Astrocyte of the spinal cord (primary cell): Measurements from ENCODE around the gene ABHD14A.
A peak's percentile ranks its signal among the peaks of the same experiment; 100 is the strongest.

Experiments used
- DNase-seq: peaks from one replicate; pipeline ENCODE4 v3.0.0; 2011; ENCODE audit warnings: low read depth, low spot score
- H3K4me3 ChIP-seq: 2 replicates; pipeline ENCODE4 v1.5.1; 2011; ENCODE audit warnings: low read depth, mild to moderate bottlenecking, low read length, moderate library complexity
- in situ Hi-C: cut with HindIII; loops from 2 replicates; pipeline ENCODE4 v1.10.0; 2017; ENCODE audit warnings: low sequenced_read_pairs
- TF ChIP-seq, protein P1 (sequence below): IDR thresholded peaks from 2 replicates; pipeline ENCODE4 v1.5.1; 2012; ENCODE audit warnings: low read depth, mild to moderate bottlenecking, low read length, inconsistent platforms

The ABHD14A gene

DNA sequence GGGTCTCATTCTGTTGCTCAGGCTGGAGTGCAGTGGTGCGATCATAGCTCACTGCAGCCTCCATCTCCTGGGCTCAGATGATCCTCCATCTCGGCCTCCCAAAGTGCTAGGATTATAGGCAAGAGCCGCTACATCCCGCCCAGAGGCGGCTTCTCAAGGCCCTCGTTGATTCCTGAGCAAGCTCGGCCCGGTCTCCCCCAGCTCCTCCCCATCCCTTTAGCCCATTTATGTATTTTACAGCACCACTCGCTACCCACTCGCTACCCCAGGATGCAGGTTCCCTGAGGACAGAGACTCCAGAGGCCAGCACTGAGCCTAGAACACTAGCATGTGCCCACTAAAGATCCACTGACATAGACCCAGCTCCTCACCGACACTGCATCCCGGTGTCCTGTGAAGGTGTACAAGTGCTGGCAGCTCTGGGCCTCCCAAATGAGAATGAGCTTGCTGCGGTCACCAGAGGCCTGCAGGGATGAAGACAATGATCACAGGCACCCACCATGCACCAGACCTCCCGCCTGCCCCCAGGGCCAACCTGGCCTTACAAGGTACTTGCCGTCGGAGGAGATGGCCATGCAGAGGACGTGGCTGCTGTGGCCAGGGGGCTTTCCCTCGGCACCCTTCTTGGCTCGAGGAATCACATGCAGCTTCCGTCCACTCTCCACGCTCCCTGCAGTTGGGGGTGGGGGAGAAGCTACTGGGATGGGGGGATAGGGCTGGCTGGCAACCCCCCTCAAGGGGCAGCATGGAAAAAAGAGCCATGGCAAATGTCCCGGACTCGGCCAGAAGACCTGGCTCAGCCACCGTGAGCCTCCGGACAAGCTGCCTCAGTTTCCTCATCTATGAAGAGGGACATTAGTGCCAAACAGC is 38.7 kb upstream of the ABHD14A start:
- no peak overlapping the region for H3K4me3 ChIP-seq
- in situ Hi-C loops = no loop called here
- TF ChIP-seq, protein P1, sequence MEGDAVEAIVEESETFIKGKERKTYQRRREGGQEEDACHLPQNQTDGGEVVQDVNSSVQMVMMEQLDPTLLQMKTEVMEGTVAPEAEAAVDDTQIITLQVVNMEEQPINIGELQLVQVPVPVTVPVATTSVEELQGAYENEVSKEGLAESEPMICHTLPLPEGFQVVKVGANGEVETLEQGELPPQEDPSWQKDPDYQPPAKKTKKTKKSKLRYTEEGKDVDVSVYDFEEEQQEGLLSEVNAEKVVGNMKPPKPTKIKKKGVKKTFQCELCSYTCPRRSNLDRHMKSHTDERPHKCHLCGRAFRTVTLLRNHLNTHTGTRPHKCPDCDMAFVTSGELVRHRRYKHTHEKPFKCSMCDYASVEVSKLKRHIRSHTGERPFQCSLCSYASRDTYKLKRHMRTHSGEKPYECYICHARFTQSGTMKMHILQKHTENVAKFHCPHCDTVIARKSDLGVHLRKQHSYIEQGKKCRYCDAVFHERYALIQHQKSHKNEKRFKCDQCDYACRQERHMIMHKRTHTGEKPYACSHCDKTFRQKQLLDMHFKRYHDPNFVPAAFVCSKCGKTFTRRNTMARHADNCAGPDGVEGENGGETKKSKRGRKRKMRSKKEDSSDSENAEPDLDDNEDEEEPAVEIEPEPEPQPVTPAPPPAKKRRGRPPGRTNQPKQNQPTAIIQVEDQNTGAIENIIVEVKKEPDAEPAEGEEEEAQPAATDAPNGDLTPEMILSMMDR = no peak
- no peak for DNase-seq

DNA sequence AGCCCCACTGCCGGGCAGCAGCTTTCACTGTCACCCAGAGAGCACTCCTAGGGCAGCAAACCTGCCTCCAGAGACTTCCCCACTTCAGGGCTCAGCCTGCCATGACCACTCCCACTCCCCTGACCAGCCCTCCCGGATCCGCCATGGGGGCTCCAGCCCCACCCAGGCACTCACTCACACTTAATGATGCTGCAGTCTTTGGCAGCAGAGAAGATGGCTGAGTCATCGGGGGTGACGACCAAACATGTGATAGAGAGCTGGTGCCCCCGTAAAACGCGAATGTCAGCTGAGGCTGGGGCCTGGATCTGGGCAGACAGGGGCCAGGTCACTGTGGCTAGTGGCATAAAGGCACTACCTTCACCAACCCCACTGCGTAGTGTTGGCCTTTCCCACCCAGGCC is 37.9 kb upstream of the ABHD14A start:
- H3K4me3 ChIP-seq = no peak overlapping the region
- TF ChIP-seq, protein P1 = no peak
- DNase-seq = no peak
- in situ Hi-C loops = no loop called here

DNA sequence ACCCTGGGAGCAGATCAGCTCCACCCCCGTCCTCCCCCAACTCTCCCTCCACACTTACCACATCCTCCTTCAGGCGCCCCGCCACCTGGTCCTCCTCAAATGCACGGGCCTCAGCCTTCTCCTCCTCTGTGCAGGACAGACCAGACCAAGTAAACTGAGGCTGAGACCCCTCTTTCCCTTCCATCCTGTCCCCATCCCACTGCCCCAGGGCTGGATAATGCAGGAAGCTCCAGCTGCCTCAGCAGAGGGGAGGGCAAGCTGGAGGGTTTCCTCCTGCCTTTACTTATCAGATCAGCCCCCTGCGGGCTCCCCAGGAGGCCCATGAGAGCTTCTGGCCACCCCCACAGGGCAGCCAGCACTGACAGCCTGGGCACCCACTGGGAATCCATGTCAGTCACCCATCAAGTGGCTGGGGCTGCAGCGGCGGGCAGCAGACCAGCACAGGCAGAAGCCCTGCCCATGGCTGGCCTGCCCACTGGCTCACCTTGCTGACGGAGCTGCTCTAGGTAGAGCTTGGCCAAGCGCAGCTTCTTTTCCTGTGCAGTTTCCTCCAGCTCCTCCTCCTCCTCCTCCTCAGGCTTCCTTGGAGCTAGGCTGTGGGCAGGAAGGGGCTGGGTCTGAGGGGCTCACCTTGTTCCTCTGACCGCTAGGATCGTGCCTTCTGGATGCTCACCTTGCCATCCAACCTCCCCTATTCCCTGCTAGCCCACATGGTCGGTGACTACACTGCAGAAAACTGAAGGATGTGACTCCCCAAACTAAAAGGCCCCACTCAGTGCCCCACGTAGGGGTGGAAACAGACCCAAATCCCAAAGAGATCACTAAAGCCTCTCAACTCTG is 37.0 kb upstream of the ABHD14A start:
- in situ Hi-C loops = no loop called here
- TF ChIP-seq, protein P1 = no peak
- H3K4me3 ChIP-seq = no peak overlapping the region
- DNase-seq = no peak

DNA sequence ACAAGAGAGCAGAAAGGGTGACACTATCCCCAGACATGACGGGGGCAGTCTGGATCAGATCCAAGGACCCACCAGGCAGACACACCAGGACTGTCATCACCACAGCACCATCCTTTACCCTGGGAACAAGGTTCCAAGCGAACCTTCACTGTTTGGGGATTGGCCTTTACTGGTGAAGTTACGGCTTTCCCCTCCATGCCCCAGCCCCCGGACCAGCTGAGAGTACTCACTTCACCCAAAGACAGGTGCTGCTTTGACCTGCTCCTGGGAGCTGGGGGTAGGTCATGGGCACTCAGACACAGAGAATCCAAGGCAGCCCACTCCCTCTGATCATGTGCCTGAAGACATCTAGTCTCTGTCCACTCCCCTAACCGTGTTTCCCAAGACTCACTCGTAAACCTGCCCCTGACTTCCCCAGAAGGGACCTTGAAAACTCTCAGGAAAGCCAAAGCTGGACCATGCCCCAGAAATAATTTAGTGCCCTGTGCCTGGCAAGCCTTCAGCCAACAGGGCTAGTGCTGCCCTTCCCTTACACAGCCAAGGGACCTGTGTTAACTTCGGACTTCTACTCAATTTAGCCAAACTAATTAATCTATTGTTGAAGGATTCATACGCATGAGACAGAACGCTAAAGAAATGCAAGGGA is 36.0 kb upstream of the ABHD14A start:
- TF ChIP-seq, protein P1 = no peak
- no peak for DNase-seq
- in situ Hi-C loops = no loop called here
- no peak overlapping the region for H3K4me3 ChIP-seq

DNA sequence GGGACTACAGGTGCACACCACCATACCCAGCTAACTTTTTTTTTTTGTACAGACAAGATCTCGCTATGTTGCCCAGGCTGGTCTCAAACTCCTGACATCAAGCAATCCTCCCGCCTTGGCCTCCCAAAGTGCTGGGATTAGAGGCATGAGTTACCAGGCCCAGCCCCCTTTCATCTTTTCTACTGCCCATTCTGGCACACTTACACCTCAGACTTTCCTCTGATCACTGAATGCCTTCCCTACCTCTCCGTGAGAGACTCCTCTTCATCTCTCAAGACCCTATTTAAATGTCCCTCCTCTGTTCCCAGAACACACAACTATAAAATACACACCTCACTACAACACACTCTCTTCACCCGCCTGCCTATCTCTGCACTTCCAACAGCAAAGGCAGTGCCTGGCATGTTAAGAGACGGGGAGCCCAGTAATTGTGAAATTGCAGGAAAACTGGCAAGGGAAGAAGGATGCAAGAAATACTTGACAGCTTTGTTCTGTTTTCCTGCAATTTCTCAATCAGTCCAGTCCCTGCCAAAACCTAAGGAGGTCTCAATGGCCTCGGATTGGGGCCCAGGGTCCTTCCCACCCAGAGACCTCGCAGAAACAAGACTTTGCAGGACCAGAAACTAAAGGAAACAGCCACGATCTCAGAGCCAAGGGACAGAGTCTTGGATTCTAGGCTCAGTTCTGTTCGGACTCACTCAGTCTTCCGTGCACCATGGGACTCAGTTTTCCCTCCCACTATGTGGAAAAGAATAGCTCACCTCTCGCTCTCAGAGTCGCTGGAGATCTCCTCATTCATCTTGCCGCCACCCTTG is 34.0 kb upstream of the ABHD14A start:
- H3K4me3 ChIP-seq = peak overlapping the region; percentile 80
- DNase-seq = no peak
- in situ Hi-C loops = no loop called here
- TF ChIP-seq, protein P1 = no peak

DNA sequence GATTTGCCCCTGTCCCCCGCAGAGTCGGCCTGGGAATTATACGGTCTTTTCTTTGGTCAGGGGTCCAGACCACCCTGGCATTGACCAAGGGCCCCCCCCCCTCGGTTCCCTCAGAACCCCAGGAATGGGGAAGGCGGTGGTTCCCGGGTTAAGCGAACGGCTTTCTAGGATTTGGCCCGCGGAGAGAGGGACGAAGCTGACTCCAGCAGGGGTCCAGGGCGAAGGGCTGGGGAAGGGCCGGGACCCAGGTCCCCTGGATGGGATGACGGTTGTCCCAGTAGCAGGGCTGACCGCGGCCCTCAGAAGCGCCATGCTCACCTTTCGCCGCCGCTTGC is 33.4 kb upstream of the ABHD14A start:
- DNase-seq = no peak
- H3K4me3 ChIP-seq = peak overlapping the region; percentile 80
- in situ Hi-C loops = no loop called here
- TF ChIP-seq, protein P1 = no peak
